22Rv1 (cell line): ENCODE results near the gene SPP1.

Experiments
- H3K27ac ChIP-seq: fragments of 450-650 bp; 2 replicates; pipeline ENCODE4 v1.5.1; 2017
- ZFX ChIP-seq: fragments of 450-650 bp; IDR thresholded peaks from 2 replicates; pipeline ENCODE4 v1.6.1; 2017; ENCODE audit warnings: antibody characterized with exemption, borderline replicate concordance
- TF ChIP-seq, protein P1 (sequence below): fragments of 450-650 bp; IDR thresholded peaks from 2 replicates; pipeline ENCODE4 v1.5.1; 2017; ENCODE audit warnings: mild to moderate bottlenecking

The SPP1 gene

DNA sequence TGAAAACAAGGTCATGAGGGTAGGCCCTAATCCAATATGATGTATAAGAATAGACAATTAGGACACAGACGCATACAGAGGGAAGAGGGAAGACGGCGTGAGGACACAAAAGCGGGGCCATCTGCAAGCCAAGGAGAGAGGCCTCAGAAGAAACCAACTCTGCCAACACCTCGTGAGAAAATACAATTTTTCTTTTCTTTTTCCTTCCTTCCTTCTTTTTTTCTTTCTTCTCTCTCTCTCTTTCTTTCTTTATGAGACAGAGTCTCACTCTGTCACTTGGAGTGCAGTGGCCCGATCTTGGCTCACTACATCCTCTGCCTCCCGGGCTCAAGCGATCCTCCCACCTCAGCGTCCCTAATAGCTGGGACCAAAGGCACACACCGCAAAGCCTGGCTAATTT is 30.4 kb downstream of the SPP1 start:
- H3K27ac ChIP-seq: no peak overlapping the region
- no peak for TF ChIP-seq ZFX
- TF ChIP-seq, protein P1, sequence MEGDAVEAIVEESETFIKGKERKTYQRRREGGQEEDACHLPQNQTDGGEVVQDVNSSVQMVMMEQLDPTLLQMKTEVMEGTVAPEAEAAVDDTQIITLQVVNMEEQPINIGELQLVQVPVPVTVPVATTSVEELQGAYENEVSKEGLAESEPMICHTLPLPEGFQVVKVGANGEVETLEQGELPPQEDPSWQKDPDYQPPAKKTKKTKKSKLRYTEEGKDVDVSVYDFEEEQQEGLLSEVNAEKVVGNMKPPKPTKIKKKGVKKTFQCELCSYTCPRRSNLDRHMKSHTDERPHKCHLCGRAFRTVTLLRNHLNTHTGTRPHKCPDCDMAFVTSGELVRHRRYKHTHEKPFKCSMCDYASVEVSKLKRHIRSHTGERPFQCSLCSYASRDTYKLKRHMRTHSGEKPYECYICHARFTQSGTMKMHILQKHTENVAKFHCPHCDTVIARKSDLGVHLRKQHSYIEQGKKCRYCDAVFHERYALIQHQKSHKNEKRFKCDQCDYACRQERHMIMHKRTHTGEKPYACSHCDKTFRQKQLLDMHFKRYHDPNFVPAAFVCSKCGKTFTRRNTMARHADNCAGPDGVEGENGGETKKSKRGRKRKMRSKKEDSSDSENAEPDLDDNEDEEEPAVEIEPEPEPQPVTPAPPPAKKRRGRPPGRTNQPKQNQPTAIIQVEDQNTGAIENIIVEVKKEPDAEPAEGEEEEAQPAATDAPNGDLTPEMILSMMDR: no peak

DNA sequence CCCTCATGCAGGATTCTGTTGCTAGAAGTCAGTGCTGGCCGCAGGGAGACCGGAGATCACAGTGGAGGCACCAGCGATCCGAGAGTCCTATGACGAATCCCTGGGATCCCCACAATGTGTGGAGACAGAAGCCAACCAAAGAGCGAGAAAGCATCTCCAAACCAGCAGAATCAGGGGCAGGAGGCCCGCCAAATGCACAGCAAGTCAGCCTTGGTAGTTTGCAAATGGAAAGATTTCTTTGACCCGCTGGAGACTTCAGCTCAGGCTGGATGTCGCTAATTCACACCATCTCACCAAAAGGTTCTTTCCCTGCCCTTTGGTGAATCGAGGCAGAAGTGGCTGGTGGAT is 31.4 kb downstream of the SPP1 start:
- TF ChIP-seq, protein P1: no peak
- no peak for TF ChIP-seq ZFX
- no peak overlapping the region for H3K27ac ChIP-seq

DNA sequence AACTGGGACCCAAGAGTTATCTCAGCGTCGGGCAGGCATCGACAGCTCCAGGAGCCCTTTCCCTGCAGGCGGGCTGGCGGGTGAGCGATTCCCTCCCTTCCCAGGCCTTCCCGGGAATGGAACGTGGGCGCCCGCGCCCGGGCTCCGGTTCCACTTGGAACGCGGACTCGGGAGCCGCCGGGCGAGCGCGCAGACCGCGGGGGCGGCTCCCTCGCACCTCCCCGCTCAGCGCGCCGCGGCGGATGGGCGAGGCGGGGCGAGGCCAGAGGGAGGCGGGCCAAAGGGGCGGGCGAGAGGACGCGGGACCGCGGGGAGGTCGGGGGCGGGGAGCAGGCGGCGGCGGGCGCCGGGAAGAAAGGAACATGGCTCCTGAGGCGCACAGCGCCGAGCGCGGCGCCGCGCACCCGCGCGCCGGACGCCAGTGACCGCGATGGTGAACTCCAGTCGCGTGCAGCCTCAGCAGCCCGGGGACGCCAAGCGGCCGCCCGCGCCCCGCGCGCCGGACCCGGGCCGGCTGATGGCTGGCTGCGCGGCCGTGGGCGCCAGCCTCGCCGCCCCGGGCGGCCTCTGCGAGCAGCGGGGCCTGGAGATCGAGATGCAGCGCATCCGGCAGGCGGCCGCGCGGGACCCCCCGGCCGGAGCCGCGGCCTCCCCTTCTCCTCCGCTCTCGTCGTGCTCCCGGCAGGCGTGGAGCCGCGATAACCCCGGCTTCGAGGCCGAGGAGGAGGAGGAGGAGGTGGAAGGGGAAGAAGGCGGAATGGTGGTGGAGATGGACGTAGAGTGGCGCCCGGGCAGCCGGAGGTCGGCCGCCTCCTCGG is 32.0 kb downstream of the SPP1 start, which contains the start of gene PKD2:
PKD2 (plus strand) TSS at position 332 of the 818 bp plus-strand sequence; CDS start at position 431, 99 bp downstream.
- TF ChIP-seq, protein P1: no peak
- TF ChIP-seq ZFX: no peak
- peak within 1 kb of the TSS; percentile 62 for H3K27ac ChIP-seq

DNA sequence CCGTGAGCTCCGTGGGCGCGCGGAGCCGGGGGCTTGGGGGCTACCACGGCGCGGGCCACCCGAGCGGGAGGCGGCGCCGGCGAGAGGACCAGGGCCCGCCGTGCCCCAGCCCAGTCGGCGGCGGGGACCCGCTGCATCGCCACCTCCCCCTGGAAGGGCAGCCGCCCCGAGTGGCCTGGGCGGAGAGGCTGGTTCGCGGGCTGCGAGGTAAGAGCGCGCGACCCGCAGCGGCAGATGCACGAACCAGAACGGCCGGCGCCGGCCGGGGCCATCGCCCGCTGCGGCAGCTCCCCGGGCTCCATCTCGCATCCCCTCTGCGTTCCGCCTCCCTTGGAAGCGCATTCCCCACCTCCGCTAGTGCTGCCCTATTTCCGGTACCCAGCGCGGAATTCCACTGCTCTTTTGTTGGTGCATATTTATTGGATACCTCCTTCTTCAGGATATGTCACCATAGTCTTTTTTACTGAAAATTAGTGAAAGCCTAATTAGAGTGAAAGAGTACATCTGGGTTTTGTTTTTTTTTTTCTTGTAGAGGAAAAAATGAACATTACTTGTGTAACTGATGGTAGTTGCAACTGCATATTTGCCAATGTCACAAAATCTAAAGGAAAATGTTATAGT is 32.7 kb downstream of the SPP1 start:
- peak overlapping the region; percentile 62 for H3K27ac ChIP-seq
- TF ChIP-seq ZFX: no peak
- TF ChIP-seq, protein P1: no peak

DNA sequence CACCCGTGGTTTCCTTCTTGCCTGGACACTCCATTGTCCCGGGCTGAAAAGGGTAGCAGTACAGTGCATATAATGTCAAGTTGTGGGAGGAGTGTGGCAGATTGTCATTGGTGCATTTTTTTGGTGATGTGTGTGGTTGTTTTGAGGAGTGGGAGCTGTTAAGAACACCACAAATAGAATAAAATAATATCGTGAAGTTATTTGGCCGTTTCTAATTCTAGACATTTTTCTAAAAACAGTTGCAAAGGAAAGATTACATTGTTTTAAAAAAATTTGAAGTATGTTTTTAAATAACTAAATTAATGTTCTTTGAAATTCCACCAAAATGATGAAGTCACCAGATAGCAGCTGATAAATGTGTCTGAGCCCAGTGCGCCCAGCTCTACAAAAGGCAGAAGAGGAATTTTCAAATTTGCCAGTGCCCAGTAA is 33.2 kb downstream of the SPP1 start:
- no peak overlapping the region for H3K27ac ChIP-seq

DNA sequence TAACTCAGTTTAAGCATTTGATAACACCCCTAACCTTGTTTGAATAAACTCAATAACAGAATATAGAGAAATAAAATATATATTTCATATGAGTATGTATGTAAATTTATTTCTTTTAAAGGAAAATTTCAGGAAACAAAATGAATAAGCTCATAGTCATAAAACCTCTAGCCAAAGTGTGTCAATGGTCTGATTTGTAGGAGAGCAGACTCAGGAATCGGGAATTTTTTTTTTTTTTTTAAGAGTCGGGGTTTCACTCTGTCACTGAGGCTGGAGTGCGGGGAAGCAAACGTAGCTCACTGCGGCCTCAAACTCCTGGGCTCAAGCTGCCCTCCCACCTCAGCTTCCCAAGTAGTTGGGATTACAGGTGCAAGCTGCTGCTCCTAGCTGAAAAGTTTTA is 34.4 kb downstream of the SPP1 start:
- TF ChIP-seq, protein P1: no peak
- no peak for TF ChIP-seq ZFX
- no peak overlapping the region for H3K27ac ChIP-seq

More for the DNA sequence above, 33.2 kb downstream of the SPP1 start:
- TF ChIP-seq ZFX: no peak
- TF ChIP-seq, protein P1: no peak

DNA sequence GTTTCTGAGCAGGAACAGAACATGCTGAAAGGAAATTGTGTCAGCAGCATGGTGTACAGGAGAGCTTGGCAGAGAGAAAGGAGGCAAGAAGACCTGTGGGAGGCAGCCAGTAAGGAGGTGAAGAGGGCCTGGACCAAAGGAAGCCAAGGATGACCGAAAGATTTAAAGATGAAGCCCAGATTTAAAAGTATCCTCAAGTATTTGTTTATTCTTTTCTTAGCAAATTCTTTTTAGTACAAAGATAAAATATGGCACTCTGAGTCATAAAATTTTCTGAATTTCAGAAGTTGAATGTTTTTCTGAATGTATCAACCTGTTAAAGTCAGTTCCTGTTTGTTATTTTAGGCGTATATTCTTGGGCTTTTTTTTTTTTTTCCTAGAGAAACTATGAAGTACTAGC is 35.5 kb downstream of the SPP1 start:
- no peak overlapping the region for H3K27ac ChIP-seq

More for the DNA sequence above, 35.5 kb downstream of the SPP1 start:
- TF ChIP-seq, protein P1: no peak
- no peak for TF ChIP-seq ZFX
